Stimulated activated CD4-positive, alpha-beta T cell treated with anti-CD3 and anti-CD28 coated beads, Interleukin-1b, Interleukin-23, amount 100 ng/mL, for 4 hours (primary cell): Measurements from ENCODE around the gene LRRK1.

Experiments
- DNase-seq, 2 donors: peaks; one replicate each; pipeline ENCODE4 v3.0.0-alpha.2; 2020; ENCODE audit warnings: low read depth in 2 of 2

Gene LRRK1, protein sequence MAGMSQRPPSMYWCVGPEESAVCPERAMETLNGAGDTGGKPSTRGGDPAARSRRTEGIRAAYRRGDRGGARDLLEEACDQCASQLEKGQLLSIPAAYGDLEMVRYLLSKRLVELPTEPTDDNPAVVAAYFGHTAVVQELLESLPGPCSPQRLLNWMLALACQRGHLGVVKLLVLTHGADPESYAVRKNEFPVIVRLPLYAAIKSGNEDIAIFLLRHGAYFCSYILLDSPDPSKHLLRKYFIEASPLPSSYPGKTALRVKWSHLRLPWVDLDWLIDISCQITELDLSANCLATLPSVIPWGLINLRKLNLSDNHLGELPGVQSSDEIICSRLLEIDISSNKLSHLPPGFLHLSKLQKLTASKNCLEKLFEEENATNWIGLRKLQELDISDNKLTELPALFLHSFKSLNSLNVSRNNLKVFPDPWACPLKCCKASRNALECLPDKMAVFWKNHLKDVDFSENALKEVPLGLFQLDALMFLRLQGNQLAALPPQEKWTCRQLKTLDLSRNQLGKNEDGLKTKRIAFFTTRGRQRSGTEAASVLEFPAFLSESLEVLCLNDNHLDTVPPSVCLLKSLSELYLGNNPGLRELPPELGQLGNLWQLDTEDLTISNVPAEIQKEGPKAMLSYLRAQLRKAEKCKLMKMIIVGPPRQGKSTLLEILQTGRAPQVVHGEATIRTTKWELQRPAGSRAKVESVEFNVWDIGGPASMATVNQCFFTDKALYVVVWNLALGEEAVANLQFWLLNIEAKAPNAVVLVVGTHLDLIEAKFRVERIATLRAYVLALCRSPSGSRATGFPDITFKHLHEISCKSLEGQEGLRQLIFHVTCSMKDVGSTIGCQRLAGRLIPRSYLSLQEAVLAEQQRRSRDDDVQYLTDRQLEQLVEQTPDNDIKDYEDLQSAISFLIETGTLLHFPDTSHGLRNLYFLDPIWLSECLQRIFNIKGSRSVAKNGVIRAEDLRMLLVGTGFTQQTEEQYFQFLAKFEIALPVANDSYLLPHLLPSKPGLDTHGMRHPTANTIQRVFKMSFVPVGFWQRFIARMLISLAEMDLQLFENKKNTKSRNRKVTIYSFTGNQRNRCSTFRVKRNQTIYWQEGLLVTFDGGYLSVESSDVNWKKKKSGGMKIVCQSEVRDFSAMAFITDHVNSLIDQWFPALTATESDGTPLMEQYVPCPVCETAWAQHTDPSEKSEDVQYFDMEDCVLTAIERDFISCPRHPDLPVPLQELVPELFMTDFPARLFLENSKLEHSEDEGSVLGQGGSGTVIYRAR (N-terminal part only)

DNA sequence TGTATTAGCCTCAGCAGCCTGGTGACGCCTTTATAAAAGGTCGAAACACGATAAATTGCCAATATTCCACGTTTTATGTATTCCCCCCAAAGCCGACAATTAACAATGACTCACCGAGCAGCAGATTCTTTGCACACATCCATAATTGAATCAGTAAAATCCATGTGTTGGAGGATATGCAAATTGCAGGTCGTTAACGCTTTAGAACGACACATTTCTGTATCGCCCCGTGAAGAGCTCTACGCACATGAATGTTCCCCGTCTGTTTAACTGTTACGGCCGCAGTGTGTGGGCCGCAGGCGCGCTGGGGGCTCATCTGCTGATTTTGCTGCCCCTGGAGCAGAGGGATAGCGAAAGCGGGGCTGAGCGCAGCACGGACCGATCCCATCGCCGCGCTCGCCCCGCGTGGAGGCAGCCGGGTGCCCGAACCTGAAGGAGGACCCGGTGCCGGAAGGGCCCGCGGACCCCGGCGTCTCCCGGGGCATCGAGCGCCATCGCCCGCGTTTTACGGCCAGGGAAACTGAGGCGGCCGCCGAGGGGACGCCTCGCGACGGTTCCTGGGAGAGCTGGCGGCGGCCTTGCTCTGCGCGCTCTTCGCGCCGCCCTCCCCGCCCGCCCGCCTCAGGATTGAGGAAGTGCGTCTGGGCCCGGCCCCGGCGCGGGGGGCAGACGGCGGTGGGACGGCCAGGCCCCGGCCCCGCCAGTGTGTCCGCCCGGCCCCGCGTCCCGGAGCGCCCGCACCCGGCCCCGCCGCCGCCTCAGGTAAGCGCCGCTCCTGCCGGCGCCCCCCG is at the start of gene LRRK1:
Gene LRRK1, plus strand, starts transcription at position 668 of the 791 bp plus-strand sequence. CDS start 5,276 bp downstream, outside the sequence.
- DNase-seq: peak in 1 of 2 donors; percentile 23

DNA sequence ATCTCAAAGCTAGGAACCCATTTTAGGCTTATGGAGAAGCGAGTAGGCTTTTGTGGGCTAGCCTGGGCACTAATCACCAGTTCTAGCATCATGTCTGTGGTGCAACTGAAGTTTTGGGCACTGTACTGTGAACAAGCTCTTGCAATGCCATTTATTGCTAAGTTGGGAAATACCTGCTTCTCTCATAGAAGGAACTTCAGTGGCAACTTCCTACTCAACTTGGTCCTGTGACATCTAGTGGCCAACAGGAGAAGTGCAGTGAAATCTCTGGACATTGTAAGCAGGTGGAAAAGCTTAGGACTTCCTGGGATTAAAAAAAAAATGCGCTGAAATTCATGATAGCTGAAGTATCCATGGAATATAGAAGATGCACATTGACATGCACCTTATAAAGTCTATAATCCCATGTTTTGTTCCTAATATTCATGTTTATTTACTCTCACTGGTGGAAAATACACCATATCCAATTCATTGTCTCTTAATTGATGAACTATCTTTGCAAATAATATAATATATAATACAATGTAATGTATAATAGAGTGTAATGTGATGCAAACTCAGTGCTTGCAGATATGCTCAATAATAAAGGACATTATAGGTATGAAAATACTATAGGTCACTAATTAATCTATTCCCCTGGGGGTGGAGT is 46.0 kb upstream of the LRRK1 start:
- peak in 1 of 2 donors; percentile 30 for DNase-seq

DNA sequence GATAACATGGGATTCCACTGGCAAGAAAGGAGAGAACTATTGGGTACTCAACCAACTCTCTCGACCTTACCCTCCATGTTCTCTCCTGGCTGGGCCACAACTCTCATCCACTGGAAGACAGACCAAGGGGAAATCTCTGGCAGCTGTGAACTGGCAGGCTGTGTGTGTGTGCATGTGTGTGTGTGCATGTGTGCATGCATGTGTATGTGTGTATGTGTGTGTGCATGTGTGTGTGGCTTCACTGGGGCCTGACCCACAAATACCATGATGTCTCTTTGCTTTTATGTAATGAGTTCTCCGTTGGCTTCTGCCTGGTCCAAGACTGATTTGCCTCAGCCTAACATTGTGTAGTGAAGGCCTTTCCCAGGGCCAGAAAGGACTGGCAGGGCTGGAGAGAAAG is 43.7 kb upstream of the LRRK1 start:
- DNase-seq: no peak

DNA sequence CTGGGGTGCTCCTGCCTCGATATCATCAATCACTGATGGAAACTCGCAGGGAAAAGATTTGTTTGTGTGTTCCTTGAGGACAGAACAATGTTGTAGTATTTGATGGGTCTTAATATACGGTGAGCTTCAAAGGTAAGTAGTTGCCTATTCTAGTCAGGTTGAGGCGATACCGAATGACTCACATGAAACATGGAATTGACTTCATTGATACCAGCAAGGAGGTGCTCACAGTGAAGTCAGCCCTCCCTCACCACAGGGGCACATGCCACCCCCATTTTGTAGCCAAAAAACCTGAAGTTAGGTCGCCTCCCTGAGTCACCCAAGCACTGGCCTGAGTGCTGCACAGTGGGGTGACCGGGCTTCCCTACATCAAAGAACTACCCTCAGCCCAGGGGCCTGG is 43.2 kb upstream of the LRRK1 start:
- no peak for DNase-seq

DNA sequence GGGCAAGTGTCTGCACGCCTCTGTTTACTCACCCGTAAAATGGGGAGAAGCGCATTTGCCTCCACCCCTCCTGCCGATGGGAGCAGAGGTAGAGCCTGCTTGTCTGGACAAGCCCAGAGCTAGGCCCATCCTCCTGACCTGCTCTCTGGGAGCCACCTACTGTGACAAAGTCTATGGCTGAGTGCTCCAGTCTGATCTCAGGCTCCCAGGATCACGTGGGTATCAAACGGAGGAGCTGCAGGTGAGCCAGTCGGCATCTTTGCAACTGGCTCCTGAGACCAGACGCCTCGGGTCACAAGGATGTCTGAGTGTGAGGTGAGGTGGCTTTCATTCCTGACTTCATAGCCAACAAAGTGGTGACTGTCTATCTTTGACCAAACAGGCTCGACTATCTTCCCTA is 41.6 kb upstream of the LRRK1 start:
- DNase-seq: no peak

DNA sequence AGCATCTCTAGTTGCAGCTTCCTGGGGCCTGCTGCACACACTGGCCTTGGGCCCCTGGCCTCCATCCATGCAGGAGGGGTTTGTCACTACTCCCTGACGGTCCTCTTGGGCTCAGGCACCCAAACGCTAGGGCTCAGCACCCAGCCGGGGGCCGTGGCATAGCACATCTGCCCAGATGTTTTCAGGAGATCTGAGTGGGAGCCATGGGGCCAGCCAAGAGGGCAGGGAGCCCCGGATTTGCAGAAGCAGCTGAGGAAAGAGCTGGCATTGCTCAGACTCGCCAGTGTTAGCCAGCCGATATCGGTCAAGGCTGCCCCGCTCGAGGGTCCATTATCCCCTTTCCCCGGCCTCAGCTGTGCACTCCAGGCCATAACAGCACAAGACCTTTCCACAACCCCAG is 41.0 kb upstream of the LRRK1 start:
- no peak for DNase-seq

DNA sequence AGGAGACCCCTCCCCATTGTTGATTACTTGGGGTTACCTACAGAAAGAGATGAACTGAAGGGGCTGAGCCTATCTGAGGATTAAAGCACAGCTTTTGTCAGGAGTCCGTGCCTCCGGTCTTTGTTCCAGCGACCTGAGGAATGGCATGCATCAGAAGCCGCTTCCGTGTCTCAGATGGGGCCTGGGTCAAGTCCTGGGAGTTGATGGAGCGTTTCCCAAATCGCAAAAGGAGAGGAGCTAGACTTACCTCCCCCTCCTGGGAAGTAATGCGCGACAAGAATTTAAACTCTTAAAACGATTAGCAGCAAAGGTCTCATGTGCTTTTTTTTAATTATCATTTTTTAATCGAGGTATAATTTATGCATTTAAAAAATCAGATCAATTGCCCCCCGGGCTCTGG is 40.5 kb upstream of the LRRK1 start:
- no peak for DNase-seq

DNA sequence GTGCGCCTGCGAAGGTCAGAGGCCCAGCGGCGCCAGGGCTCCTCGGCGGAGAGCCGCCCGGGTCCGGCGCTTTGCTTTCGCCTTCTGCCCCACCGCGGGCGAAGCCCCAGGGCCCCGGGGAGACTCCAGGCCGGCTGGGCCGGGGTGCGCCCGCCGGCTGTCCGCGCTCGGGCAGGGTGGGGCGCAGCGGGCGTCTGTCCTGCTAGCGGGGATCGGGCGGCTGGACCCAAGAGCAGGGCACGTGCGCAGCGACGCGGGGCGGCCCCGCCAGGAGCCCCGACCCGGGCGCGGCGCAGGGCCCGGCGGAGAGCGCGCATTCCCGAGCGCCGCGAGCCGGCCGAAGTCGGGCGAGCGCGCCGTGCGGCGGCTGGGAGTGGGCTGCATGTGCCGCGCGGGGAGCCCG is 40.1 kb upstream of the LRRK1 start:
- DNase-seq: no peak

DNA sequence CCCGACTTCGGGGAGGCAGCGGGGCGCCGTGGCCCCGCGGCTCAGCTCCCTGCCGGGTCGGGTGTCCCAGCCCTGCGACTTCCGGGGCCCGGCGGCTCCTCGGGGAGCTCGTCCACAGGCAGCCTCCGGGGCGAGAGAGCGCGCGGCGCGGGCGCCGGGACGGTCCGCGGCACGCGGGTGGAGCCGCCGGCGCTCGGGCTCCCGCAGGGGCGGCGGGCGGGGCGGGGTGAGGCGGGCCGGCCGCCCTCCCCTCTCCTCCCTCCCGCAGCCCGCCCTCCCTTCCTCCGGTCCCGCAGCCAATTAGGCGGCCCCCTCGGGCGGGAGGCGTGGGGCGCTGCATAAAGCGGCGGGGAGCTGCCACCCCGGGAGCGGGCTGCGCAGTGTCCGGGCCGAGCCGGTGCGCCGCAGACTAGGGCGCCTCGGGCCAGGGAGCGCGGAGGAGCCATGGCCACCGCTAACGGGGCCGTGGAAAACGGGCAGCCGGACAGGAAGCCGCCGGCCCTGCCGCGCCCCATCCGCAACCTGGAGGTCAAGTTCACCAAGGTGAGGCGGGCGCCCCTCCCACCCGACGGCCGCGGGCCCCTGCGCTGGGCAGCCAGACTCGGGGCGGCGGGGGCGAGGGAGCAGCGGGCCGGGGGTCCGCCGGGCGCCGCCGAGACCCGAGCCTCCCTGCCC is 39.6 kb upstream of the LRRK1 start, which contains the start of gene ALDH1A3:
Gene ALDH1A3, plus strand, starts transcription at position 368 of the 675 bp plus-strand sequence. Its CDS starts 77 bp downstream, at position 445.
- DNase-seq: peak in 1 of 2 donors; percentile 13

DNA sequence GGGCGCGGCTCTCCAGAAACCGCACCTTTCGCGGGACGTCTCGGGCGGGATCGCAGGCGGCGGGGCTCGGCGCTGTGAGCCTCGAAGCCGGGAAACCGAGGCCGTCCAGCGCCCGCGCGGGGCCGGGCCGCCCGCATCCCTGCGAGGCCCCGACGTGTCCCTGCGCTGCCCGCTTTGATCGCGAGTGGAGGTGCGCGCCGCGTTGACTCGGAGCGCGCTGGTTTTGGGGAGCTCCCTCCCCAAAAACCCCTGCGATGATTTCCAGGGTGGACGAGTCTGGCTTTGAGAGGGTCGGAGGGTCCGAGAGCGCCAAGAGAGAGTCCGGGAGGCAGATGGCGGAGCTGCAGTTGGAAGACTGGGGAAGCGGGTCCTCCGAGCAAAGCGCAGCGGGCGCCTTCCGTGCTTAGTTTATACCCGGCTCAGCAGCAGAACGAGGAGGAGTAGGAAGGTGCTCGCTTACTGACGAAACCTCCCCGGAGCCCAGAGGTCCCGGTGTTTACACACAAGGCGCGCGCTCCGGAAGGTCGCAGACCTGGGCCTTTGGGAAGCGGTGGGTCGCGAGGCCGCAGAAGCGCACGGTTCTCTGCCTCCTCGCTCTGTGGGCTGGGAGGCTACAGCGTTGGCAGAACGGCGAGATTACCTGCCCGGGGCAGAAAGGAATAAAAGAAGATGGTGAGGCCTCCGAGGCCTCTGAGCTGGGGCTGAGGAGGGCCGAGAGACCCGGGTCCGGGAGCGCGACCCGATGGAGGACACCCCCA is 38.8 kb upstream of the LRRK1 start:
- no peak for DNase-seq

DNA sequence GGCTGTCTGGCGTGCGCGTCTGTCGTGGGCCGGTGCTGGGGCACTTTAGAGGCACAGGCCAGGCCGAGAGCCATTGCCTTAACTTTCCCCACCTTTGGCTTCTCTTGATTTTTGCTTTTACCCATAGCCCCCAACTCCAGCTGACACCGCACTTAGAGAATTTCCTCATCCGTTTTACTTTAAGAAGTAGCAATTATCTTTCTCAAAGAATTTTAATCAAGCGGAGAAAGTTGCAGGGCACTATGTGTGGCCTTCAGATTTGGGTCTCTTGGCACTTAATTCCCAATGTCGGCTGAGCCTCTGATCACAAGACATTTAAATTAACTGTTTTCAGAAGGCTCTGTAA is 38.3 kb upstream of the LRRK1 start:
- DNase-seq: no peak

DNA sequence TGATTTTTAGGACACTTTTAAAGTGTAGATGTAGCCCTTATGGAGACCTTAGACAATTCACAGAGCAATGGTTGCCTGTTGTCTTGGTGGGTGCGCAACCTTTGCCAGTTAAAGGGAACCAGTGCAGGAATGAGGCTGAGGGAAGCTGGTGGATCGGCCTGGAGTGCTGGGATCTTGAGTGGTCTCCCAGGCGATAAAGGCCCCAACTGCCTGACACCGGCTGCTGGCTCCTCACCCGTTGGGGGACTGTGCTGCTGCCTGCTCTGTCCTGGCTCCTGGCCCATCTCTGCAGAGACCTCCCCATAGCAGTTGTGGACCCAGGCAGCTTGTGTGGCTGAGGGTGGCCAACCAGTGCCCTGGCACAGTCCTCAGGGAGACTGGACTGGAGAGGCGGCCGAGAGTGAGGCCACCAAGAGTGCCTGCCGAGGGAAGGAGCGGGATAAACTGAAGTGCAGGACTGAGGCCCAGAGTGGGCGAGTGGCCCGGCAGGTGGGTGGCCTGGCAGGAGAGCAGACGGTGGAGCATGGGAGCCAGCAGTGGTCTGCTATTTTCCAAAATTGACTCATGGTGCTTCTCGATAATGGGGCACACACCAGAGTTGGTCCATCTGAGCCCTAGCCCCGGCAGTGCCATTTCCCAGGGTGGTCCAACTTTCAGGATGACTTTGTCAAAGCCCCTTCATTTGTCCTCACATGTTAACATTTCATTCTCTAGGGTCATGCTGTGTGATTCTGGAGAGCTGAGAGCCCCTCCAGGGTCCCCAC is 37.4 kb upstream of the LRRK1 start:
- DNase-seq: no peak

DNA sequence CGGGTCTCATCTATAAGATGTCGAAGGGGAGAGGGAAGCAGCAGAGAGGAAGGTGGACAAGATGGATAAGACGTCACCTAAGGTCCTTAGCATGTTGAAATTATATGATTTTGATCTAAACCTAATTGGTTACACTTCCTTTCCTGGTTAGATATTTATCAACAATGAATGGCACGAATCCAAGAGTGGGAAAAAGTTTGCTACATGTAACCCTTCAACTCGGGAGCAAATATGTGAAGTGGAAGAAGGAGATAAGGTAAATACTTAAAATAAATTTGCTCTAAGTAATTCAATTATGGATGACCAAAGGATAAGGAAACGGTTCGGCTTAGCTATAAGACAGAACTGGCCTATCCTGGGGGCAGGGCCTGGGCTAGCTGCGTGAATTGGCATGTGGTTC is 34.0 kb upstream of the LRRK1 start:
- DNase-seq: no peak

DNA sequence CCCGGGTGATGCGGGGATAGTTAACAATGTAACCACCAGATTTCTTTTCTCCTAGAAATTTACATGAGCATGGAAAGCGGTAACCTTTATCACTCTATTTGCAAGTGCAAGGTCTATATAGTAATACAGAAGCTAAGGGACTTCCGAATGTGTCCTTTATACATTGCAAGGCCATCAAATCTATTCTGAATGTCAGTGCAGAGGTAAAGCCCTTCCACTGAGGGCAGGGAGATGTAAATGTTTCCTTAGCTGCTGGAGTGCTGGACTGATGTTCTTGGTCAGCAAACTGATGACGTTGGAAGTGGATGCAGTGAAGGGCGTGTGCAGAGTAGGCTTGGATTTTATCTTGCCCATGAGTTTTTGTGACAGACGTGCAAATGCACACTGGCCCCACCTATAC is 33.3 kb upstream of the LRRK1 start:
- no peak for DNase-seq

DNA sequence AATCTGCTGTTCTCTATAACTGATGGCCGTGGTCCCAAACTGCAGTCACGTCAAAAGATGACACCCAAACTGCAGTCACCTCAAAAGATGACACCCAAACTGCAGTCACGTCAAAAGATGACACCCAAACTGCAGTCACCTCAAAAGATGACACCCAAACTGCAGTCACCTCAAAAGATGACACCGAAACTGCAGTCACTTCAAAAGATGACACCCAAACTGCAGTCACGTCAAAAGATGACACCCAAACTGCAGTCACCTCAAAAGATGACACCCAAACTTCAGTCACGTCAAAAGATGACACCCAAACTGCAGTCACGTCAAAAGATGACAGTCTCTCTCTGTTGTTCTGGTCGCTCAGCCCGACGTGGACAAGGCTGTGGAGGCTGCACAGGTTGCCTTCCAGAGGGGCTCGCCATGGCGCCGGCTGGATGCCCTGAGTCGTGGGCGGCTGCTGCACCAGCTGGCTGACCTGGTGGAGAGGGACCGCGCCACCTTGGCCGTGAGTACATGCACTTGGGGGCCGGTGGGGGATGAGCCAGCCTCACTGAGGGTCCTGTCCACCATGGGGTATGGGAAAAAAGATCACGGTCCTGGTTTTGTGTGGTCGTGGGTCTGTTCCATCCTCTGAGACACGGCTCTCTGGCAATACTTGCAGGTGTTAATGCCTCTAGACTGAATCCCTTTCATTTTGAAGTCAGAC is 31.8 kb upstream of the LRRK1 start:
- DNase-seq: no peak

DNA sequence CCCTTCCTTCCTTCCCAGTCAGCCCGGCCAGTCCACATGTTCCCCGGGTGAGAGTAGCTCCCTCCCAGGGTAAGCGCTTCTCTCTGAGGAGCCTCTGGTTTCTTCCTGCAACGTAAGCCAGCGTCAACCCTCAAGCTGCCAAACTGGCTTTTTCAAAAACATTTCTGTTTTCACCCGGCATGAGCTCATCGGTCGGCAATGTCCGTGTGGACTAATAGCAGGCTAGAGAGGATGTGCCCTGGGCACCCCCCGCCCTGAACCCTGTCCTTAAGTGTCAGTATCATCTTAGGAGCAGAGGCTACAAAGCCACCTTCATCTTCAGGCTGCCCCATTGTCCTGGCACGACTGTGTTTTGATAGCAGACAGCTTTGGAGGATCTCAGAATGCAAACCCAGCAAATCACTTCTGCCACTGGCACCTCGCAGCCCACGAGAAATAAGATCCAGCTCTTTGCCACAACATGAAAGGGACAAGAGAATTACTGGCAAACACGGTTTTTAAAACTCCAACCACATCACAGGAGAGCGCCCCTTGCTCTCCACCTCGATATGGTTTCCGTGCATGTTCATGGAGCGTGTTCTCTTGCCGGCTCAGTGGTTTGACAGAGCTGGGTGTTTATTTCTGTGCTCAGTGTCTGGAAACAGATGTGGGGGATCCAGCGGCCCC is 29.6 kb upstream of the LRRK1 start:
- no peak for DNase-seq

DNA sequence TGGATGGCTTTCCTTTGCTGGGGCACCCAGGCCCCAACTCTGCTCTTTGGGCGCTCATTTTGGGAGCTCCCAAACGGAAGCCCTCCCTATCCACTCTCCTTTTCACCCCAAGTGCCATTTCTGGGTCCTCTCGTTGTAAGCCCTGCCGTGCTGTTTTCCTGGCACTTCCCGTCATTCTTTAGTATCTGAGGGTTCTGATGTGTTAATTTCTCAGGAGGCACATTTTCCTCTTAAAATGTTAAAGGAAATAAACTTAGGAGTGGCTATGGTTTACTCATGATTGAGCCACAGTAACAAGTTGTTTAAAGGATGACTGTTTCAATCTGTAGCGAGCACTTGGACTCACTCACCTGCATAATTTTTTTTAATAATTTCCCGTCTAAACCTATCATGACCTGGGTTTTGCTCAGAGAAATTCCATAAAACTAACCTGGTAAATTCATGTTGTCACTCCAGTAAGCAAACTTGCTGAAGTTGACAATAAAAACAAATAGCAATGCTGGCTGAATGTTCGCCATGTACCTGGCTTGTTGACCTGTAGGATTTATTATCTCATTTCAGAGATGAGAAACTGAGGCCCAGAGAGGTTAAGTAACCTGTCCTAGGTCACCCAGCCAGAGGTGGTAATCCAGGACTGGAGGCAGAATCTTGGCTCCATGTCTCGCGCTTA is 29.0 kb upstream of the LRRK1 start:
- no peak for DNase-seq
